Fibroblast of skin of left biceps (primary cell): ENCODE results near the gene ATP9A.
A peak's percentile ranks its signal among the peaks of the same experiment; 100 is the strongest.
"Not testable (repeated sequence)": the region's sequence is repeated elsewhere in the genome, so short reads cannot be mapped to it uniquely, and the experiment has no call there.

Source experiments
- DNase-seq, 2 experiments: peaks; one replicate each; pipeline ENCODE4 v3.0.0-alpha.2; 2013; ENCODE audit warnings: low read depth in 2 of 2

ATP9A gene

DNA sequence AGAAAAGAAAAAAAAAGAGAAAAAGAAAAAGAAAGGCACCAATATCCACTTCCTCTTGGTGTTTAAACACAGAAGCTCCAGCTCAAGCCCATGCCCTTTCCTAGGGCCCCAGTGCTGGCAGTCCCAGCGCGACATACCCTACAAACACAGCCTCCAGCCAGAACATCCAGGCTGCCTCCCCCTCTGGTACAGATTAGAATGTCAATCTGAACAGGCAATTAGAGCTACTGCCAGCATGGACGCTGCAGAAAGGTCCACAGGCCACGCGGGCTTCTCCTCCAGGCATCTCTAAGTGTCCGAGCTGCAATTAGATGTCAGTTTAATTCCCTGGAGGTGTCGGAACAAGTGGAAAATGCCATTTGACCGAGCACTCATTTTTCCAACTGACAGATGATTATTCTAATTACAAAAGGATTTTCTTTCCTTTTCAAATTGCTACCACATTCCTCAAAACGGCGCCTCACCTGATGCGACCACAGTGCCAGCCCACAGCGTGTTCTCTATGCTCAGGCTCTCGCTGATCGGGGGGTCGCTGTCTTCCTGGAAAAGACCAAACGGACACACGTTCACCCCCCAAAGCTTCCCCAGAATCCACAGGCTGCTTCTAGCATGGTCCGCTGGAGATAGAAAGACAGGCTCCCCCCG is 79.5 kb downstream of the ATP9A start:
- no peak for DNase-seq

DNA sequence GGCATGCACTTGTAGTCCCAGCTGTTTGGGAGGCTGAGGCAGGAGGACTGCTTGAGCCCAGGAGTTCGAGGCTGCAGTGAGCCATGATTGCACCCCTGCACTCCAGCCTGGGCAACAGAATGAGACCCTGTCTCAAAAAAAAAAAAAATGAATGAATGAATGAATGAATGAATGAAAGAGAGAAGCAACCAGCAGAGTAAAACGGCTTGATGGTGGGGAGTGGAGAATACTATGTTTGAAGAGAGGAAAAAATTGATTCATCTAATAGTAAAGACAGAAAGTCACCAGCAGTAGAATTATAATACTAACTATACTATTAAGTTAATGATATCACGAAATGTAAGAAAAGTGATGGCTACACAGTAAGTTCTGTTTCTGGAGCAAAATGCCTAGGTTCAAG is 80.6 kb downstream of the ATP9A start:
- DNase-seq, result no peak

- peak in 1 of 2 experiments; percentile 24 for DNase-seq
Observed at GRCh38 chr20:51687108-51687507, 81.1 kb downstream of the ATP9A start.

DNA sequence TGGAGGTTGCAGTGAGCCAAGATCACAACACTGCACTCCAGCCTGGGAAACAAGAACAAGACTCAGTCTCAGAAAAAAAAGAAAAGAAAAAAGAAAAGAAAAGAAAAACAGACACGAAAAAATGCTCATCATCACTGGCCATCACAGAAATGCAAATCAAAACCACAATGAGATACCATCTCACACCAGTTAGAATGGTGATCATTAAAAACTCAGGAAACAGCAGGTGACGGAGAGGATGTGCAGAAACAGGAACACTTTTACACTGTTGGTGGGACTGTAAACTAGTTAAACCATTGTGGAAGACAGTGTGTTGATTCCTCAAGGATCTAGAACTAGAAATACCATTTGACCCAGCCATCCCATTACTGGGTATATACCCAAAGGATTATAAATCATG is 82.7 kb downstream of the ATP9A start:
- not testable (repeated sequence) for DNase-seq

DNA sequence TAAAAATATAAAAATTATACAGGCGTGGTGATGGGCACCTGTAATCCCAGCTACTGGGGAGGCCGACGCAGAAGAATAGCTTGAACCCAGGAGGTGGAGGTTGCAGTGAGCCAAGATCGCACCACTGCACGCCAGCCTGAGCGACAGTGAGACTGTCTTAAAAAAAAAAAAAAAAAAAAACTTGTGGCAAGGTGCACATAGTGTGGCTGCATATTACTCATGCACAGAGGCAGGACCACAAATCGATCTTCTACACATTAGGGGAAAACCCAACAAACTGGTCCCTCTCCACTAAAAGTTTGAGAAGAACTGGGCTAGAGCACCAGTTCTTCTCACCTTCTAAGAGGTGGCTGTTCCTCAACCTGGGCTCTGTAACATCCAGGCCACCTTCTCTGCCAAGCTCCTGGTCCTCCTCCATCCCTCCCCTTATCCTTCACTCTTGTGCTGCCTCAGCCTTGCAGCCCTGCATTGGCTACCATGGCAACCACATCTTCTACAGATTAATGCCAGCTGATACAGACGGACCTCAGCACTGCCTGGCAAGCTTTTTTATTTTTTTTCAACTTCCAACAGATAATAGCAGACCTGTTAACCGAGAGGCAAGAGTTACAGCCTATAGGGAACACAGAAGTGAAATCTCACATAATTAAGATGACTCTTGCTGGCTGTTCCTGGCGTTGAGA is 88.0 kb downstream of the ATP9A start:
- DNase-seq, result no peak

- DNase-seq, result no peak
Observed at GRCh38 chr20:51679254-51679921, 88.8 kb downstream of the ATP9A start.

GRCh38 chr20:51678026-51678697 is 90.0 kb downstream of the ATP9A start:
- no peak for DNase-seq

GRCh38 chr20:51668947-51669346 is 99.2 kb downstream of the ATP9A start:
- DNase-seq, result no peak

- no peak for DNase-seq
Observed at GRCh38 chr20:51668515-51668914, 99.7 kb downstream of the ATP9A start.

DNA sequence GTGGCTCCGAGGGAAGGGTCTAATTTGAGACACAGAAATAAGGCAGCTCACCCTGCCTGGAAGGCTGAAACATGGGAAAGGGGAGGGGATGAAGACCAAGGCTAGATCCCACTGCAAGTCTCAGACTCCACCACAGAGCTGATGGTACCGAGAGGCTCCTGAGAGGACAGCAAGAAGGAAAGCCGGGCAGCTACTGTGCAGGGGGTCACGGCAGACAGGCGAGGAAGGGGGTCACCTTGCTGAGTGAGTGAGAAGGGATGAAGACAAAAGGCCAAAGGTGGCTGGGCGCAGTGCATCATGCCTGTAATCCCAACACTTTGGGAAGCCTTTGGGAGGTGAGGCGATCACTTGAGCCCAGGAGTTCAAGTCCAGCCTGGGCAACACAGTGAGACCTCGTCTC is 100.7 kb downstream of the ATP9A start:
- no peak for DNase-seq

GRCh38 chr20:51667002-51667408 is 101.2 kb downstream of the ATP9A start:
- no peak for DNase-seq

DNA sequence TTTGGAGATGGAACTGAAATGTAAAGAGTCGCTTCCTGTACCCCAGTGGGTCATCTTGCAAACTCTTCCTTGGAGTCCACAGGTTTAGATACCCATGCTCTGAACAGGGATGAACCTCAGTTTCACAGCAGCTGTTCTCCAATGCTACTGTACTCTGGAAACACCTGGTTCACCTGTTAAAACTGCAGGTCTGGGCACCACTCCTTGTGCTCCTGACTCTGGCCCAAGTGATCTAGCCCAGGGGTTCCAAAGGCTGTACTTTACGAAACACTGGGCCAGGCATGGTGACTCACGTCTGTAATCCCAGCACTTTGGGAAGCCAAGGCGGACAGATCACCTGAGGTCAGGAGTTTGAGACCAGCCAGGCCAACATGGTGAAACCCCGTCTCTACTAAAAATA is 102.1 kb downstream of the ATP9A start:
- DNase-seq, result no peak

GRCh38 chr20:51665543-51666118 is 102.6 kb downstream of the ATP9A start:
- no peak for DNase-seq

DNA sequence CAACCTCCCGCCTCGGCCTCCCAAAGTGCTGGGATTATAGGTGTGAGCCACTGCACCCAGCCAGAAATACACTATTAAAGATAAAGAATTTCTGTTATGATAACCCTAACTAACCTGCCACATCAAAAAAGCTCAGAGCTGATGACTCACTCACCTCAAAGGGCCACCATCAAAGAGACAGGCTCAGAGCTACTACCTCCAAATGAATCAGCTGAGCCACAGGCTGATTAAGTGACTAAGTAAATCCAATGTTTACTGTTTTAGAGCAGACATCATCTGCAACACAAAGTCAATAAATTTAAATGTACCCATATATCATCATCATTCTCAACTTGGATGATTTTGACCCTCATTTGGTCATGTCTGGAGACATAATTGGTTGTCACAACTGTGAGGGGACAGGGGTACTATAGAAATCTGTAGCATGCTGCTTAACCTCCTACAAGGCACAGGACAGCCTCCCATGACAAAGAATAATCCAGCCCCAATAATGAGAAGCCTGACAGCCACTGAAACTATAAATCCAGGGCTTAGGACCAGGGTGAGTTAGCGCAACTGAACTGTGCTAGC is 106.5 kb downstream of the ATP9A start:
- DNase-seq, result no peak

DNA sequence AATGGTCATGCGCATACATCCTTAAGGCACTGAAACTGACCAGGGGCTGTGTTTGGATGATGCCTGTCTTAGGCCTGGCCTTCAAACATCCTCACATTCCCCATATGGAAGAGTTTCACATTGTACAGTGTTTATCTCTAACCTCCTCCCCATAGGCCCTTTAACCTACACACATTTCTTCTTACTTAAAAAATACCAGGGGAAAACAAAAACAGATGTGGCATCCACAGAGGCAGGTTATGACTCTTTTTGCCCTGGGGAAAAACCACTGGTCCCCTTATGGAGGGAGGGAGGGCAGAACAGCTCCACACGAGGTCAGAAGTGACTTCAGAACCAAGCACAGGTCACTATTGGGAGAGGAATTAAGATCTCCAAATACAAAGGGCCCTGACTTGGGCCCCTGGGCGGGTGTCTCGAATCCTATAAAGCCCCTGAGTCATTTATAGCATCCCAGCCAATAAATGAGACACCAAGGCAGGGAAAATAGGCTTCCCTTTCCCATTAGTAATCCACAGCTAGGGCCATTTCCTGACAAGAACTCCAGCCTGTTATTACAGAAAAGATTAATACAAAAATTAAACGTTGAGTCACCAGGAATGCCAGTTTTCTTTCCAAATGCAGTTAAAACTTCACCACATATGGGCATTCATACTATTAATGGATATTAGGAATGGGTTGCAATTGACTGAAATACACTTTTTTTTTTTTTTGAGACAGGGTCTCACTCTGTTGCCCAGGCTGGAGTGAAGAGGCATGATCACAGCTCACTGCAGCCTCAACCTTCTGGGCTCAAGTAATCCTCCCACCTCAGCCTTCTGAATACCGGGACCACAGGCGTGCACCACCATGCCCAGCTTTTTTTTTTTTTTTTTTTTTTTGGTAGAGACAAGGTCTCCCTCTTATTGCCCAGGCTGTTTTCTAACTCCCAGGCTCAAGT is 107.2 kb downstream of the ATP9A start:
- DNase-seq, result peak; percentile 90 to 91

- no peak for DNase-seq
Observed at GRCh38 chr20:51659491-51660050, 108.6 kb downstream of the ATP9A start.

DNA sequence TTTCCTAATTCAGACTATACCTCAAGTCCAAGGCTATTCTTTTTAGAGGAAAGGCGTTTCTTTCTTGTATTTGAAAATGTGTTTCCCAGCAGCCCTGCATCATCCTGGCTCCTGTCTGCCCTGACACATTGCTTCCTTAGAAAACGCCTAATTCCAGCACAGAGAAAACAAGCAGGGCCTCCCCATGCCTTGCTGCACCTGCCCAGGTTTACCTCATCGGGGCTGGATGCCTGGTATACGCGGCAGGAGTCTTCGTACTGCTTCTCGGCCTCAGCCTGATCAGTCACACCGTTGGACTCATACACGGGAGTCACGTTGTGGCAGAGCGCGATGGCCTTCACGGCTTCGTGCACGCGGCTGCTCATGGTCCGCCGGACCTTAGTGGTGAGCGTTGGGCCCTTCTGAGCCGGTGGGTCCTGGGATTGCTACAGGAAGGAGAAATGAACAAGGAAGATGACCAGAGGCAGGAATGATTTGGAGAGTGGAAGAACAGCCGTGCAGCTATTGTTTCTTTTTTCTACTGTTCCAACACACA is 111.4 kb downstream of the ATP9A start:
- DNase-seq, result no peak

DNA sequence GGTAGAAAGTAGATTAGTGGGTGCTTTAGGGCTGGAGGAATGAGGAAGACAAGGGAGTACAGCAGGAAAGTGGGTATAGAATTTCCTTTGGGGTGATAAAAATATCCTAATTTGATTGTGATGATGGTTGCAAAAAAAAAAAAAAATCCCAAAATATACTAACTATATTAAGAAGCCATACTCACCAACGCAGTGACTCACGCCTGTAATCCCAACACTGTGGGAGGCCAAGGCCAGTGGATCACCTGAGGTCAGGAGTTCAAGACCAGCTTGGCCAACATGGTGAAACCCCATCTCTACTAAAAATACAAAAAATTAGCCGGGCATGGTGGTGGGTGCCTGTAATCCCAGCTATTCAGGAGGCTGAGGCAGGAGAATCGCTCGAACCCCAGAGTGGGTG is 112.1 kb downstream of the ATP9A start:
- not testable (repeated sequence) for DNase-seq

DNA sequence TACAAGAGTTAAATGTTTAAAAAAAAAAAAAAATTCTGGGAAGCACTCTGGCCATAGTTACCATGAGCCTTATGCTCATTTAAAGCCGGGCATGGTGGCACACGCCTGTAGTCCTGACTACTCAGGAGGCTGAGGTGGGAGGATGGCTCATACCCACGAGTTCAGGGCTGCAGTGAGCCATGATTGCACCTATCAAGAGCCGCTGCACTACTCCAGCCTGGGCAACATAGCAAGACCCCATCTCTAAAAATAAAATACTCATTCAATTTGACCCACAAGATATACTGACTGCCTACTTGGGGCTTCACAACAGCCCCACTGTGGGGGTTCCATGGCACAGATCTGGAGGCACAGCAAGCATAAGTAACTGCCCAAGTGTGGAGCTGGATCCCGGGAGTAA is 113.7 kb downstream of the ATP9A start:
- no peak for DNase-seq

GRCh38 chr20:51654060-51654459 is 114.1 kb downstream of the ATP9A start:
- no peak for DNase-seq
